ENCODE measurements around the gene KRTAP5-9.
"Not testable (repeated sequence)": the region's sequence is repeated elsewhere in the genome, so short reads cannot be mapped to it uniquely, and the experiment has no call there.

GRCh38 chr11:71588822-71589545, 40.8 kb downstream of the KRTAP5-9 start:
- TF ChIP-seq CTCF (IDR thresholded peaks at IDR 0.05), result peak in 3 of 6 experiments; percentile 24 to 34 (median 27)
- not testable (repeated sequence) for TF ChIP-seq POLR2A (IDR thresholded peaks at IDR 0.05)

Data from thyroid gland (tissue), 4 donors.